Uterus (tissue), 2 donors: ENCODE data around the gene SH3GL3.

Experiments
- POLR2A ChIP-seq, 2 donors: fragments of 450-650 bp; IDR thresholded peaks; one replicate each; pipeline ENCODE4 v1.6.1; 2016; ENCODE audit warnings: antibody characterized with exemption in 2 of 2, mild to moderate bottlenecking in 1 of 2, moderate library complexity in 1 of 2
- TF ChIP-seq, protein P1 (sequence below), 4 experiments: fragments of 200-600 bp in 2 of 4; fragments of 450-650 bp in 2 of 4; sonication (generic) in 2 of 4; IDR thresholded peaks; one replicate each; pipeline ENCODE4 v1.5.1; 2016 to 2019; ENCODE audit warnings: antibody characterized with exemption in 4 of 4, mild to moderate bottlenecking in 2 of 4, moderate library complexity in 1 of 4

- TF ChIP-seq, protein P1, sequence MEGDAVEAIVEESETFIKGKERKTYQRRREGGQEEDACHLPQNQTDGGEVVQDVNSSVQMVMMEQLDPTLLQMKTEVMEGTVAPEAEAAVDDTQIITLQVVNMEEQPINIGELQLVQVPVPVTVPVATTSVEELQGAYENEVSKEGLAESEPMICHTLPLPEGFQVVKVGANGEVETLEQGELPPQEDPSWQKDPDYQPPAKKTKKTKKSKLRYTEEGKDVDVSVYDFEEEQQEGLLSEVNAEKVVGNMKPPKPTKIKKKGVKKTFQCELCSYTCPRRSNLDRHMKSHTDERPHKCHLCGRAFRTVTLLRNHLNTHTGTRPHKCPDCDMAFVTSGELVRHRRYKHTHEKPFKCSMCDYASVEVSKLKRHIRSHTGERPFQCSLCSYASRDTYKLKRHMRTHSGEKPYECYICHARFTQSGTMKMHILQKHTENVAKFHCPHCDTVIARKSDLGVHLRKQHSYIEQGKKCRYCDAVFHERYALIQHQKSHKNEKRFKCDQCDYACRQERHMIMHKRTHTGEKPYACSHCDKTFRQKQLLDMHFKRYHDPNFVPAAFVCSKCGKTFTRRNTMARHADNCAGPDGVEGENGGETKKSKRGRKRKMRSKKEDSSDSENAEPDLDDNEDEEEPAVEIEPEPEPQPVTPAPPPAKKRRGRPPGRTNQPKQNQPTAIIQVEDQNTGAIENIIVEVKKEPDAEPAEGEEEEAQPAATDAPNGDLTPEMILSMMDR (IDR thresholded peaks at IDR 0.05): no peak
- no peak for TF ChIP-seq POLR2A (IDR thresholded peaks at IDR 0.05)
Measured at GRCh38 chr15:83435782-83436181, 11.4 kb upstream of the SH3GL3 start.
